ENCODE data around the gene SIMC1. TPM values are rescaled to one million over a fixed set of nuclear protein-coding genes. Genes with fewer than 3 reads are reported as not detected.
A peak's percentile ranks its signal among the peaks of the same experiment; 100 is the strongest.
"Not testable (repeated sequence)": the region's sequence is repeated elsewhere in the genome, so short reads cannot be mapped to it uniquely, and the experiment has no call there.

Gene SIMC1
- total RNA-seq, 1 experiment from 2014 or later: 31.8 TPM

DNA sequence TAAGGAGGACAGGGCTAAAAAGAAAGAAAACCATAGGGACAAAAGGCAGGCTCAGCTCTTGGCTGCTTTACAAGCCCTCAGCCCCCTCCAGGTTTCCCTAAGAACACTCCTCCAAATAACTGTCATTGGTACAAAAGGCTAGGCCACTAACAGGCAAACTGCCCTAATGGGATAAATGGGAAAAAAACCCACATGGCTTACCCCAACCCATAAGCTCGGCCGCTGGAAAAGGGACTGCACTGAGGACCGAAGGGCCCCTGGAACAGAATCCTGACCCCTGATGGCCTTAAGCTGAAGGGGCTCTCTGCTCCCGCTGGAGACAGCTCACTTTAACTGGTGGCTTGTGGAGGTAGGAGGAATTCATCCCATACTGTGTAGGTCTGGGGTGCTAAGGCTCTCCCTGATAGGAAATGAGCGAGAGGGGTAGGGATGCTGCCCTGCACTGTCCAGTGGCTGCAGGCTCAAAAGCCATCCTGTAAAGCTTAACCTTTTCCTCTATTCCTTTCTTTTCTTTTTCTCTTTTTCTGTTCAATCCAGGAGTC lies 21.0 kb upstream of the SIMC1 start:
- peaks cover 18% of the 10 kb centered on the region for H3K4me1 Mint-ChIP-seq (ENCODE audit: low read depth, unreplicated experiment)
- H3K36me3 Mint-ChIP-seq (ENCODE audit: insufficient read depth, unreplicated experiment); H3K9me3 Mint-ChIP-seq (ENCODE audit: low read depth, unreplicated experiment); H3K27me3 Mint-ChIP-seq (ENCODE audit: unreplicated experiment); intact Hi-C loops (cut with micrococcal nuclease; ENCODE audit: unreplicated experiment); DNase-seq; BruUV-seq (replicated peaks); CTCF ChIA-PET; H3K27ac Mint-ChIP-seq (ENCODE audit: unreplicated experiment); H3K4me3 Mint-ChIP-seq (ENCODE audit: low read depth, unreplicated experiment): not testable (repeated sequence)

DNA sequence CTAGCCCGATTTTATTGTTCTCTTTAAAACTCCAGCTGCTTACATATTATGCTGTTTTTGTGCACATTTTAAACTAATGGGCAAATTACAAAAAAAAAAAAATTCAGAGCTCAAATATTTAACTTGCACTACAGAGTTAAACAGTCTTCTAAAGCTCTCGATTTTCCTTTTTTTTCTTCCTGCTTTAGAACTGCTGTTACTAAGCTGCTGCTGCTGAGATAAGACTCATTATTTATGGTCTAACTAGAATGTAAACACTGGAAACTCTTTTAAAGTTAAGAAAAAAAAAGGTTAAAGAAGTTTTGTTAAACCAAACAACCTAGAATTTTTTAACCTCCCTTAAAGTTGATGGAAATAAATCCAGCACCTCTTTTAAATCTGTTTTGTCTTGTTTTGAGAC lies 20.5 kb upstream of the SIMC1 start:
- H3K4me3 Mint-ChIP-seq (ENCODE audit: low read depth, unreplicated experiment); intact Hi-C loops (cut with micrococcal nuclease; ENCODE audit: unreplicated experiment); CTCF ChIA-PET; H3K36me3 Mint-ChIP-seq (ENCODE audit: insufficient read depth, unreplicated experiment); H3K9me3 Mint-ChIP-seq (ENCODE audit: low read depth, unreplicated experiment); H3K27me3 Mint-ChIP-seq (ENCODE audit: unreplicated experiment); BruUV-seq (replicated peaks); H3K27ac Mint-ChIP-seq (ENCODE audit: unreplicated experiment); DNase-seq: not testable (repeated sequence)
- H3K4me1 Mint-ChIP-seq (ENCODE audit: low read depth, unreplicated experiment): peaks cover 18% of the 10 kb centered on the region

DNA sequence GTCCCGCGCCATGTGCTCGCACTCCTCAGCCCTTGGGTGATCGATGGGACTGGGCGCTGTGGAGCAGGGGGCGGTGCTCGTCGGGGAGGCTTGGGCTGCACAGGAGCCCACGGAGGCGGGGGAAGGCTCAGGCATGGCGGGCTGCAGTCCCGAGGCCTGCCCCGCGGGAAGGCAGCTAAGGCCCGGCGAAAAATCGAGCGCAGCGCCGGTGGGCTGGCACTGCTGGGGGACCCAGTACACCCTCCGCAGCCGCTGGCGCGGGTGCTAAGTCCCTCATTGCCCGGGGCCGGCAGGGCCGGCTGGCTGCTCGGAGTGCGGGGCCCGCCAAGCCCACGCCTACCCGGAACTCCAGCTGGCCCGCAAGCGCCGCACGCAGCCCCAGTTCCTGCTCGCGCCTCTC lies 16.2 kb upstream of the SIMC1 start:
- H3K4me3 Mint-ChIP-seq (ENCODE audit: low read depth, unreplicated experiment); H3K27ac Mint-ChIP-seq (ENCODE audit: unreplicated experiment); BruUV-seq (replicated peaks); H3K4me1 Mint-ChIP-seq (ENCODE audit: low read depth, unreplicated experiment); H3K27me3 Mint-ChIP-seq (ENCODE audit: unreplicated experiment); intact Hi-C loops (cut with micrococcal nuclease; ENCODE audit: unreplicated experiment); CTCF ChIA-PET; H3K36me3 Mint-ChIP-seq (ENCODE audit: insufficient read depth, unreplicated experiment); H3K9me3 Mint-ChIP-seq (ENCODE audit: low read depth, unreplicated experiment); DNase-seq: not testable (repeated sequence)

GRCh38 chr5:176228358-176228757 lies 9.9 kb upstream of the SIMC1 start:
- H3K27me3 Mint-ChIP-seq (ENCODE audit: unreplicated experiment); H3K9me3 Mint-ChIP-seq (ENCODE audit: low read depth, unreplicated experiment); H3K36me3 Mint-ChIP-seq (ENCODE audit: insufficient read depth, unreplicated experiment); H3K4me1 Mint-ChIP-seq (ENCODE audit: low read depth, unreplicated experiment); intact Hi-C loops (cut with micrococcal nuclease; ENCODE audit: unreplicated experiment); BruUV-seq (replicated peaks); H3K4me3 Mint-ChIP-seq (ENCODE audit: low read depth, unreplicated experiment); DNase-seq; H3K27ac Mint-ChIP-seq (ENCODE audit: unreplicated experiment): not testable (repeated sequence)
- CTCF ChIA-PET: interaction anchor here (0.6 kb wide), 1 partner anchor 1143 kb away, joined by 4 read pairs; no protein-coding TSS in a partner anchor

GRCh38 chr5:176233253-176233652 lies 5.0 kb upstream of the SIMC1 start:
- BruUV-seq (replicated peaks); H3K4me3 Mint-ChIP-seq (ENCODE audit: low read depth, unreplicated experiment); H3K27me3 Mint-ChIP-seq (ENCODE audit: unreplicated experiment); H3K4me1 Mint-ChIP-seq (ENCODE audit: low read depth, unreplicated experiment); H3K27ac Mint-ChIP-seq (ENCODE audit: unreplicated experiment); H3K36me3 Mint-ChIP-seq (ENCODE audit: insufficient read depth, unreplicated experiment); H3K9me3 Mint-ChIP-seq (ENCODE audit: low read depth, unreplicated experiment); DNase-seq; intact Hi-C loops (cut with micrococcal nuclease; ENCODE audit: unreplicated experiment): not testable (repeated sequence)
- CTCF ChIA-PET: interaction anchor here (0.6 kb wide), 1 partner anchor 71 kb away, joined by 3 read pairs; no protein-coding TSS in a partner anchor

- CTCF ChIA-PET: not testable (repeated sequence)
Observed at GRCh38 chr5:176235155-176235554, 3.1 kb upstream of the SIMC1 start.

GRCh38 chr5:176238645-176239283 lies 540 bp downstream of the SIMC1 start:
- H3K27me3 Mint-ChIP-seq (ENCODE audit: unreplicated experiment); BruUV-seq (replicated peaks); H3K36me3 Mint-ChIP-seq (ENCODE audit: insufficient read depth, unreplicated experiment); CTCF ChIA-PET; DNase-seq; H3K4me3 Mint-ChIP-seq (ENCODE audit: low read depth, unreplicated experiment); H3K27ac Mint-ChIP-seq (ENCODE audit: unreplicated experiment); H3K4me1 Mint-ChIP-seq (ENCODE audit: low read depth, unreplicated experiment); intact Hi-C loops (cut with micrococcal nuclease; ENCODE audit: unreplicated experiment); H3K9me3 Mint-ChIP-seq (ENCODE audit: low read depth, unreplicated experiment): not testable (repeated sequence)

More at GRCh38 chr5:176235155-176235554, 3.1 kb upstream of the SIMC1 start:
- DNase-seq: peak; percentile 42
- H3K9me3 Mint-ChIP-seq (ENCODE audit: low read depth, unreplicated experiment); H3K4me3 Mint-ChIP-seq (ENCODE audit: low read depth, unreplicated experiment); H3K4me1 Mint-ChIP-seq (ENCODE audit: low read depth, unreplicated experiment); intact Hi-C loops (cut with micrococcal nuclease; ENCODE audit: unreplicated experiment); H3K36me3 Mint-ChIP-seq (ENCODE audit: insufficient read depth, unreplicated experiment); H3K27ac Mint-ChIP-seq (ENCODE audit: unreplicated experiment); H3K27me3 Mint-ChIP-seq (ENCODE audit: unreplicated experiment); BruUV-seq (replicated peaks): not testable (repeated sequence)
- TF ChIP-seq CTCF (IDR thresholded peaks at IDR 0.05; ENCODE audit: unreplicated experiment): peak; percentile 34

DNA sequence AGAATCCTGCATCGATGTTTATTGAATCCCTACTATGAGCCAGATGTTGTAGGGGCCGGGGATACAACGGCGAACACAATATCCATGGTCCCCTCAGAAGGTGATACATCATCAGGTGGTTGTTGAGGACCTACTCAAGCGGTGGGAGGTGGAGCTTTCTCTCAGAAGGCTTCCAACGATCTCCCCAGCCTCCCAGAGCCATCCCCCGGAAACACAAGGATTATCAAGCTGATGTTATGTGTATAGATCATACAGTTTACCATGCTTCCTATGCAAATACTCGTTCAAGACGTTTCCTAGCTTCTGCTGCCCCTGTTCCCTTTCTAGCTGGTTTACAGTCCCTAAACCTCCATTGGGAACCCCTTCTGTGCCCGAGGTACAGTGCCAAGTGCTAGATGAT lies 1.1 kb downstream of the SIMC1 start:
- not testable (repeated sequence) for H3K4me1 Mint-ChIP-seq (ENCODE audit: low read depth, unreplicated experiment); BruUV-seq (replicated peaks)

DNA sequence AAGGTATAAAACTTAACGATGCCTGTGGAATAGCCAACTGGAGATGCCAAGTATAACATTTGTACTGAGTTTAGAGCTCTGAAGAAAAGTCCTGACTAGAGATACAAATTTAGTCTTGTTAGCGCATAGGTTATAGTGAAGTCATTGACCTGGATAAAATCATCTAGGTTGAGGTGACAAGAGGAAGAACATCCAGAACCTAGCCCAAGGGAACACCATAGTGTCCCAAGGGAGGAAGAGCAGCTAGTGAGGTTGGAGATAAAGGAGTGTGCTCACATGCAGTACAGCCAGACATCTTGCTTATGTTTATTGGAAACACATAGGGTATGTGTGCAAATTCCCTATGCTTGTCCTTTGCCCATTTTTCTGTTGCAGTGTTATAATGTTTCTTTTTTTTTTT lies 6.1 kb downstream of the SIMC1 start:
- intact Hi-C loops (cut with micrococcal nuclease; ENCODE audit: unreplicated experiment): not testable (repeated sequence)

More for the DNA sequence above, 1.1 kb downstream of the SIMC1 start:
- intact Hi-C loops (cut with micrococcal nuclease; ENCODE audit: unreplicated experiment); H3K9me3 Mint-ChIP-seq (ENCODE audit: low read depth, unreplicated experiment); H3K36me3 Mint-ChIP-seq (ENCODE audit: insufficient read depth, unreplicated experiment); H3K27ac Mint-ChIP-seq (ENCODE audit: unreplicated experiment); H3K4me3 Mint-ChIP-seq (ENCODE audit: low read depth, unreplicated experiment); H3K27me3 Mint-ChIP-seq (ENCODE audit: unreplicated experiment); DNase-seq; CTCF ChIA-PET: not testable (repeated sequence)

More for the DNA sequence above, 6.1 kb downstream of the SIMC1 start:
- BruUV-seq (replicated peaks); H3K27me3 Mint-ChIP-seq (ENCODE audit: unreplicated experiment); H3K9me3 Mint-ChIP-seq (ENCODE audit: low read depth, unreplicated experiment); H3K27ac Mint-ChIP-seq (ENCODE audit: unreplicated experiment); DNase-seq; CTCF ChIA-PET; H3K36me3 Mint-ChIP-seq (ENCODE audit: insufficient read depth, unreplicated experiment); H3K4me3 Mint-ChIP-seq (ENCODE audit: low read depth, unreplicated experiment); H3K4me1 Mint-ChIP-seq (ENCODE audit: low read depth, unreplicated experiment): not testable (repeated sequence)
